GM19395 (cell line): ENCODE data around the gene NEK1.

ENCODE experiments used
- ATAC-seq: cut with Tn5 transposase; IDR thresholded peaks from one replicate; pipeline ENCODE4 v1.9.1; 2021; ENCODE audit warnings: mild to moderate bottlenecking, moderate library complexity; ENCODE audit not compliant: unreplicated experiment

NEK1 gene

DNA sequence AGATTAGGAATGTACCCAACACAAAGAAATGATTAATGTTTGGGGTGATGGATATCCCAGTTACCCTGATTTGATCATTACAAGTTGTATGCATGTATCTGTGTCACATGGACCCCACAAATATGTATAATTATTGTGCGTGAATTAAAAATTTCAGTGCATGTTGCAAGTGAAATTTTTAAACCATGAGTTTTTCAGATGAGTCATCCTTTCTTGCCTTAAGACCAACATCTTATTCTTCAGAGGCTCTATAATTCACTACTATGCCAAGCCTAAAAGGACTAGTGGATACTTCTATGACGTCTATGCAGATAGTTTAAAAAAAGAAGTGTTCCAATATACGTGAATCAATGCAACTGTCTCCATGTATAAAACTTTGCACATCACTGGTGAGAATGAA is 228.7 kb downstream of the NEK1 start:
- no peak for ATAC-seq

DNA sequence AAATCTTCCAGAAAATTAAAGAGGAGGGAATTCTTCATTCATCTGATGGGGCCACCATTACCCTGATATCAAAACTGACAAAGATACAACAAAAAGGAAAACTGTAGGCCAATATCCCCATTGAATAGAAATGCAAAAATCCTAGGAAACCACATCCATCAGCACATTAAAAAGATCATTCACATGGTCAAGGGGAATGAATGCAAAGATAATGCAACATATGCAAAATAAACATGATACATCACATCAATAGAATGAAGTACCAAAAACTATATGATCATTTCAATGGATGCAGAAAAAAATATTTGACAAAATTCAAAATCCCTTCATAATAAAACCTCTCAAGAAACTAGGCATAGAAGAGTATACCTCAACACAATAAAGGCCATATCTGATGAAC is 232.7 kb downstream of the NEK1 start:
- ATAC-seq: no peak

DNA sequence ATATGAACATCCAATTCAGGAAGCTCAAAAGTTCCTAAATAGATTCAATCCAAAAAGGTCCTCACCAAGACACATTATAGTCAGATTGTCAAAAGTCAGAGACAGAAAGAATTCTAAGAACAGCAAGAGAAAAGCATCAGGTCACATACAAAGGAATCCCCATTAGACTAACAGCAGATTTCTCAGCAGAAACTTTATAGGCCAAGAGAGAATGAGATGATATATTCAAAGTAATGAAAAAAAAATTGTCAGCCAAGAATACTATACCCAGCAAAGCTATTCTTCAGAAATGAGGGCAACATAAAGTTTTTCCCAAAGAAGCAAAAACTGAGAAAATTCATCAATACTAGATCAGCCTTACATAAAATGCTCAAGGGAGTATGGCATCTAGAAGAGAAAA is 235.0 kb downstream of the NEK1 start:
- ATAC-seq: no peak

DNA sequence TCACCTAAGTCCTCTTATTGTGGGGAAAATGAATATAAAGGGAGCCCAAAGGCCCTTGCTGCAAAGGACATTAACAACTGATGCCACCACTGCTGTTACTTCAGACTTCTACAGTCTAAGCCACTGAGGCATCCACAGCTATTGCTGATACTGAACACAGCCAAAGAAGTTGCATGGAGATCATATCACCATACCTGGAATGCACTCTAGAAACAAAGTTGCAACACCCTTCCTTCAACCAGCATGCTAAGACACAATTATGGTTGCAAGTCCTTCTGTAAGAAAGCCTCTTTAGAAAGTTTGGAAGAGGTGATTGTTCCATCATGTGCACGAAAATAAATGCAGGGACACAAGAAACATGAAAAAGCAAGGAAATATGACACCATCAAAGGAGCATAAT is 236.0 kb downstream of the NEK1 start:
- ATAC-seq: no peak

DNA sequence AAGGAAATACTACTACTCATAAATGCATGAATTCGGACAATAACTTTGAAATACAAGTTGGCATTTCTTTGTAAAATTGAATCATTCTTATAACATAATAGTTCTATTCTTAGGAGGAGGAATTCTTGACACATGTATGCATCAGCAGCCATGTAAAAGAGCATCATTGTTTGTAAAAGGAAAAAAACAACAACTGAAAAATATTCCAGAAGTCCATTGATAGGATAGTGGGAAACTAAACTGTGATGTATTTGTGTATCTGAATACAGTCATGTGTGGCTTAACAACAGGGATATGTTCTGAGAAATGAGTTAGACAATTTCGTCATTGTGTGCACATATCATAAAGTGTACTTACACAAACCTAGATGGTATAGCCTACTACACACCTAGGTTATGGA is 239.6 kb downstream of the NEK1 start:
- no peak for ATAC-seq

DNA sequence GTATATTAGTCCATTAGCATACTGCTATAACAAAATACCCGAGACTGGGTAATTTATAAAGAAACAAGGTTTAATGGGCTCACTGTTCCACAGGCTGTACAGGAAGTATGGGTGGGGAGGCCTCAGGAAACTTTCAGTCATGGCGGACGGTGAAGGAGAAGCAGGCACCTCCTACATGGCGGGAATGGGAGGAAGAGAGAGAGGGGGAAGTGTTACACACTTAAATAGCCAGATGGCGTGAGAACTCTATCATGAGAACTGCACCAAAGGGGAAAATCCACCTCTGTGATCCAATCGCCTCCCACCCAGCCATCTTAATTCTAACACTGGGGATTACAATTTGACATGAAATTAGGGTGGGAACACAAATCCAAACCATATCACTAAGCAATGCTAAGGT is 242.7 kb downstream of the NEK1 start:
- ATAC-seq: no peak

DNA sequence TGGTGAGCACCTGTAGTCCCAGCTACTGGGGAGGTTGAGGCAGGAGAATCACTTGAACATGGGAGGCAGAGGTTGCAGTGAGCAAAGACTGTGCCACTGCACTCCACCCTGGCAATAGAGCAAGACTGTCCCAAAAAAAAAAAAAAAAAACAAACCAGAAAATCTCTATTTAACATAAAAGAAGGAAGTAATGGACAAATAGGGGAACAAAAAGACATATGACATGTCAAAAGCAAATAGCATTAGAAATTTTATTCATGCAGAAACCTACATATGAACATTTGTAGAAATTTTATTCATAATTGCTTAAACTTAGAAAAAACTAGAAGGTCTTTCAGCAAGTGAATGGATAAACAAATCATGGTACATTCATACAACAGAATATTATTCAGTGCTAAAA is 244.6 kb downstream of the NEK1 start:
- ATAC-seq: no peak

DNA sequence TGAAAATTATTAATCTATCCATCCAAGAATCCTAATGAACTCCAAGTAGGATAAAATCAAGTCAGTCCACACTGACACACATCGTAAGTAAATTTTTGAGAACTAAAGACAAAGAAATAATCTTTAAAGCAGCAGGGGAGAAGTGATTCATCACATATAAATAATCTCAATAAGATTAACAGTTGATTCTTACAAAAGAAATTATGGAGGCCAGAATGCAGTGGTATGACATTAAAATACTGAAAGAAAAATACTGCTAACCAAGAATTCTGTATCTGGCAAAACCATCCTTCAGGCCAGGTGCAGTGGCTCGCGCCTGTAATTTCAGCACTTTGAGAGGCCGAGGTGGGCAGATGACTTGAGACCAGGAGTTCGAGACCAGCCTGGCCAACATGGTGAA is 245.6 kb downstream of the NEK1 start:
- ATAC-seq: no peak

DNA sequence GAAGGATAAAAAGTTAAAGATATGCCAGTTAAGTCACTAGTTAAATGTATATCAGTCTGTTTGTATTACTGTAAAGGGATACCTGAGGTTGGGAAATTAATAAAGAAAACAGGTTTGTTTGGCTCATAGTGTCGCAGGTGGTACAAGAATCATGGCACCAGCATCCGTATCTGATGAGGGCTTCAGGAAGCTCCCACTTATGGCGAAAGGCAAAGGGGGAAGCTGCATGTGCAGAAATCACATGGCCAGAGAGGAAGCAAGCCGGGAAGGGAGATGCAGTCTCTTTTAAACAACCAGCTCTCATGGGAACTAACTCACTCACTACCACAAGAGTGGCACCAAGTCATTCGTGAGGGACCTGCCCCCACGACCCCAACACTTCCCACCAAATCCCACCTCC is 249.8 kb downstream of the NEK1 start:
- ATAC-seq: no peak

DNA sequence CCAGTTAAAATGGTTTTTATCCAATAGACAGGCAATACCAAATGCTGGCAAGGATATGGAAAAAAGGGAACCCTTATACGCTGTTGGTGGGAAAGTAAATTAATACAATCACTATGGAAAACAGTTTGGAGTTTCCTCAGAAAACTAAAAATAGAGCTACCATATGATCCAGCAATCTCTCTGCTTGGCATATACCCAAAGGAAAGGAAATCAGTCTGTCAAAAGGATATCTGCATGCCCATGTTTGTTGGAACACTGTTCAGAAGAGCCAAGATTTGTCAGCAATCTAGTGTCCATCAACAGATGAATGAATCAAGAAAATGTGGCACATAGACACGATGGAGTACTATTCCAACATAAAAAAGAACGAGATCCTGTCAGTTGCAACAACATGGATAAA is 250.6 kb downstream of the NEK1 start:
- no peak for ATAC-seq

DNA sequence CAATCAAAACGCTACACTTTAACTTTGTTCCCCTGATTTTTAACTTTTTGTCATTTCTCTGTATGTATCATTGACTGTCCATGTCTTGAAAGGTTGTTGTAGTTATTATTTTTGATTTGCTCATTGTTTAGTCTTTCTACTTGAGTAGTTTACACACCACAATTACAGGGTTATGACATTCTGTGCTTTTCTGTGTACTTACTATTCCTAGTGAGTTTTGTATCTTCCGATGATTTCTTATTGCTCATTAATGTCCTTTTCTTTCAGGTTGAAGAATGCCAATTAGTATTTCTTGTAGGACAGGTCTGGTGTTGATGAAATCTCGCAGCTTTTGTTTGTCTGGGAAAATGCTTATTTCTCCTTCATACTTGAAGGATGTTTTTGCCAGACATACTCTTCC is 252.4 kb downstream of the NEK1 start:
- no peak for ATAC-seq

DNA sequence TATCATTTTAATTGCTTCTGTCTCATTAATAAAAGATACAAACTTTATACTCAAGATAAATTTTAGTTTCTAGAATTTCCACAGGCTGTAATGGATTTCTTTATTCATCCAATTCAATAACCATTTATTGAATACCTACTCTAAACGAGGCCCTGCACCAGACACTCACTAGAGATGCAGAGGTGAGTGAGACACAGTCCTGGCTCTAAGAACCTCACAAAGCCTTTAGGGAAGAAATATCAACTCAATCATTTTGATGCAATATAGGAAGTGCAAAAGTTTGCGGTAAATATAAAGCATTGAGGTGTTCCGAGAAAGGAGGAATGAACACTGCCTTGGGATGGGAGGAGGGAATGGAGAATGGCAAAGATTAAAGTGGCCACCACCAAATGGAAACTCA is 260.0 kb downstream of the NEK1 start:
- no peak for ATAC-seq

DNA sequence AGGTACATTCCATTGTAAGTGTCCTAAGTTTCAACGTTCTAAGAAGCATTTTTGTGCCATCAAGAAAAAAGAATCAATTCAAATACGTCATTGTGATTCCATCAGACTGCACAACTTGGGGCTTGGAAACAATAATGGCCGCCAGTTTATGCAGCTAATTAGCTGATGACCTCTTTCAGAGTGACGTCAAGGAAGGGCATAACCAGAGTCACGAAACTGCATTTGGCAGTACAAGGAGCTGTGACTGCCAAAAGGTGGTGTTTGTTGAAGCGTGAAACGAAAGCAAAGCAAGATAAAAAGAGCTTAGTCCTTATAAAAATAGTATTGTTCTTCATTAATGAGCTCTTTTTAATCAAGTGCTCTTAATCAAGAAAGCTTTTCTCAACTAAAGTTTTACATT is 260.5 kb downstream of the NEK1 start:
- no peak for ATAC-seq

DNA sequence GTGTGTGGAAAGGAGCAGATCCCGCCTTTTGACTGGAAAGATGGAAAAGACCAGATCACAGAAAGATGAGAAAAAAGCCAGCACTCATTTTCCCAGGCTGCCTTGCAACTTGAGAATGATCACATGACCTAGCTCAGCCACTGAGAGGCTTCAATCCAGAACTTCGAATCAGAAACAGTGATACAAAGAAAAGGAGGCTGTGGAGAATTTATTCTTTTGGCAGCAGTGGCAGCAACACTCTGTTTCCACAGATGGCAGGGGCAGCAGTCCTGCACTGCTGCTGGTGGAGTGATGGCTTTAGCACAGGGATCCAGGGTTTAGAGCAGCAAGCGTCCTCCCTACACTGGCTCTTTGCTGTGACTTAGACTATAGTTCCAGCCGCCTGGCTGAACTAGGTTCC is 263.8 kb downstream of the NEK1 start:
- no peak for ATAC-seq

DNA sequence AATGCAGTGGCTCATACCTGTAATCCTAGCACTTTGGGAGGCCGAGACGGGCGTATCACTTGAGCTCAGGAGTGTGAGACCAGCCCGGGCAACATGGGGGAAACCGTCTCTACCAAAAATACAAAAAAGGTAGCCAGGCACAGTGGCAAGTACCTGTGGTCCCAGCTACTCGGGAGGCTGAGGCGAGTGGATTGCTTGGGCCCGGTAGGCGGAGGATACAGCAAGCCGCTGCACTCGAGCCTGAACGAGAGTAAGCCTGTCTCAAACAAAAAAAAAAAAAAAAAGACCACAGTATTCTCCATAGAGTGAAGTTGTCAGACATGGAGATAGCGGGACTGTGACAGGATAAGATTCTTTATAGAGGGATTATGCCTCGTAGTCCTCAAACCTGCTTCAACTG is 265.5 kb downstream of the NEK1 start:
- no peak for ATAC-seq

DNA sequence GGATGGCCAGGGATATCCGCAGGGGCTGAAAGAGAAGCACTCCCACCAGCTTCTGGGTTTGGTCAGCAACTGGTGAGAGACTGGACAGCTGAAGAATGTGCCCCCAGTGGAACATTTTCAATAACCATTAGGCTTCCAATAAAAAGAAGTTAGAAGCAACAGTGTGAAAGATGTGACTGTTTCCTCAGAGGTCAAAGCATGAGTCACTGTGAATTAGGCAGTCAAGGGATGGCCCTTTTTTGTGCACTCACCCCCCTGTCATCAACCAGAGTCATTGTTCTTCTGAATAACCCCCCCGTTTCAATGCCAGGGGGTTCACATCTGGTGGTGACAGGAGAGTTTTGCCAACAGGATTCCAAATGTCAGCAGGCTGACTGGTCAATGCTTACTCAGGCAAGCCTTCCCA is 267.1 kb downstream of the NEK1 start:
- no peak for ATAC-seq
